COLO668 (cell line): ENCODE measurements around the gene PODXL.

Experiments used
- DNase-seq: peaks from one replicate; lab custom pipeline; 2025; ENCODE audit not compliant: unreplicated experiment; lab: John Stamatoyannopoulos, UW

The PODXL gene

DNA sequence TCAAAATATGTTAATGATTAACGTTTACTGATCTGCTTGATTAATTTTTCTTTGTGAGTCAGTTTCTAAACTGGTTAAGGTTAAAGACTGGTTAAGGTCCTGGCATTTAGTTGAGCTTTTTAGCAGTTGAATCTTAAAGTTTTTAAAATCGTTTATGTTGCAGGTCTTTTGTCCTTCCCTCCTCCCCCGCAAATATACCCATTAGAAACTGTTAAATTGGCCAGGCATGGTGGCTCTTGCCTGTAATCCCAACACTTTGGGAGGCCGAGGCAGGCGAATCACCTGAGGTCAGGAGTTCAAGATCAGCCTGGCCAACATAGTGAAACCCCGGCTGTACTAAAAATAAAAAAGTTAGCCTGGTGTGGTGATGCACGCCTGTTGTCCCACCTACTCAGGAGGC, 100.9 kb downstream of the PODXL start:
- DNase-seq = no peak

DNA sequence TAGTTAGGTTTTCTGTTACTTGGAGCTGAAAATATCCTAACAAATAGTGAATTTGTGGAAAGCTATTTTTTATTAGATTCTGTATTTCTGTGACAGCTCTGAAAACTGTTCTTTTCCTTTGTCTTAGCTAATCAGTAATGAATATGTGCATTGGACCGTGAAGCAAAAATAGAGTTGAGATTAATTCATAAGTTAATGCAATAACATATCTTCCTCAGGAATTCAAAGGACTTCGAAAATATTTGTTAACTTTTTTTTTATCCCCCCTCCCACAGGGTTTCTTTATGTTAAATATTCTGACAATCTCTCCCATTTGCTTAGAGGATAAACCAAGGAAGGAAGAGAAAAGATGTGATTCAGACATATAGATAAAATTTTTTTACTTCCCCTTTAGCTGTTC, 101.4 kb downstream of the PODXL start:
- DNase-seq = no peak

DNA sequence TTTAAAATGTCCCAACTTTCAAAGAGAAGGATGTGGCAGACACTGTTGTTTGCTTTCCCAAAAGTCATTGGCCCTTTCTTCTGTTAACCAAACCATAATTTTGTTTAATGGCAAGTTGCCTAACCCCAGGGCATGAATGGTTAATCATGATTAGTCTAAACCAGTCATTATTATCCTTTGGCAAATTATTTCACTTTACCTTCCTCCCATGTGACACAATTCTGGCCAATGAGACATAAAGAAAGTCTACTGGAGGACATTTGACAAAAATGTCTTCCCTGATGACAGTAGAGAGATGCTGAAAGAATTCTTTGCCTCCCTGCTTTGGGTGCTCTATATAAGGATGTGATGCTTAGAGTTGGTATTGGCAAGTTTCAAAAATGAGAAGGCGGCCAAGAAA, 101.9 kb downstream of the PODXL start:
- DNase-seq = no peak
